ENCODE data around the gene SLC15A1. TPM values are rescaled to one million over a fixed set of nuclear protein-coding genes. Genes with fewer than 3 reads are reported as not detected.

The SLC15A1 gene
- total and polyA plus RNA-seq, 2 experiments from 2014 or later: 7.5 to 18.7 TPM

DNA sequence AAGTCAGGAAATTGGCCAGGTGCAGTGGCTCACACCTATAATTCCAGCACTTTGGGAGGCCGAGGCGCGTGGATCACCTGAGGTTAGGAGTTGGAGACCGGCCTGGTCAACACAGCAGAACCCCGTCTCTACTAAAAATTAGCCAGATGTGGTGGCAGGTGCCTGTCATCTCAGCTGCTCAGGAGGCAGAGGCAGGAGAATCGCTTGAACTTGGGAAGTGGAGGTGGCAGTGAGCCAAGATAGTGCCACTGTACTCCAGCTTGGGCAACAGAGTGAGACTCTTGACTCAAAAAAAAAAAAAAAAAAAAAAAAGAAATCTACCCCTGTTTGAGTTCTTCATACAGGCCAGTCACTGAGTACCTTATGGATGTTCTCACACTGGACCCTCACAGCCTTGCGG lies 42.0 kb downstream of the SLC15A1 start:
- Histone ChIP-seq H3K4me2 (no peak overlapping the region), H4K20me1 (ENCODE audit: insufficient read depth, poor library complexity, severe bottlenecking) (no peaks in the 10 kb centered on the region), H3K4me1 (ENCODE audit: insufficient read depth) (no peaks in the 10 kb centered on the region), H3K4me3 (no peak overlapping the region), H3K9me3 (ENCODE audit: low read depth) (no peaks in the 10 kb centered on the region), H2AFZ (no peak overlapping the region), H3K27me3 (no peaks in the 10 kb centered on the region), H3K9me2 (replicated peaks; ENCODE audit: insufficient read depth) (no peaks in the 10 kb centered on the region), H3K27ac (no peak overlapping the region), H3K36me3 (replicated peaks; ENCODE audit: insufficient read depth, low read depth) (no peaks in the 10 kb centered on the region), H3K79me2 (no peaks in the 10 kb centered on the region)
- DNase-seq (ENCODE audit: low spot score): no peak
- 81% methylated on average over 7 of the region's 7 CpGs for WGBS (ENCODE audit: low lambda C conversion rate, missing lambda C conversion rate)
- no peak for TF ChIP-seq EZH2phosphoT487 (IDR thresholded peaks at IDR 0.05; ENCODE audit: low read depth, severe bottlenecking, unreplicated experiment)
- TF ChIP-seq EZH2 (IDR thresholded peaks at IDR 0.05; ENCODE audit: borderline replicate concordance): no peak
- TF ChIP-seq, protein P1, sequence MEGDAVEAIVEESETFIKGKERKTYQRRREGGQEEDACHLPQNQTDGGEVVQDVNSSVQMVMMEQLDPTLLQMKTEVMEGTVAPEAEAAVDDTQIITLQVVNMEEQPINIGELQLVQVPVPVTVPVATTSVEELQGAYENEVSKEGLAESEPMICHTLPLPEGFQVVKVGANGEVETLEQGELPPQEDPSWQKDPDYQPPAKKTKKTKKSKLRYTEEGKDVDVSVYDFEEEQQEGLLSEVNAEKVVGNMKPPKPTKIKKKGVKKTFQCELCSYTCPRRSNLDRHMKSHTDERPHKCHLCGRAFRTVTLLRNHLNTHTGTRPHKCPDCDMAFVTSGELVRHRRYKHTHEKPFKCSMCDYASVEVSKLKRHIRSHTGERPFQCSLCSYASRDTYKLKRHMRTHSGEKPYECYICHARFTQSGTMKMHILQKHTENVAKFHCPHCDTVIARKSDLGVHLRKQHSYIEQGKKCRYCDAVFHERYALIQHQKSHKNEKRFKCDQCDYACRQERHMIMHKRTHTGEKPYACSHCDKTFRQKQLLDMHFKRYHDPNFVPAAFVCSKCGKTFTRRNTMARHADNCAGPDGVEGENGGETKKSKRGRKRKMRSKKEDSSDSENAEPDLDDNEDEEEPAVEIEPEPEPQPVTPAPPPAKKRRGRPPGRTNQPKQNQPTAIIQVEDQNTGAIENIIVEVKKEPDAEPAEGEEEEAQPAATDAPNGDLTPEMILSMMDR (IDR thresholded peaks at IDR 0.05; ENCODE audit: poor library complexity): no peak

DNA sequence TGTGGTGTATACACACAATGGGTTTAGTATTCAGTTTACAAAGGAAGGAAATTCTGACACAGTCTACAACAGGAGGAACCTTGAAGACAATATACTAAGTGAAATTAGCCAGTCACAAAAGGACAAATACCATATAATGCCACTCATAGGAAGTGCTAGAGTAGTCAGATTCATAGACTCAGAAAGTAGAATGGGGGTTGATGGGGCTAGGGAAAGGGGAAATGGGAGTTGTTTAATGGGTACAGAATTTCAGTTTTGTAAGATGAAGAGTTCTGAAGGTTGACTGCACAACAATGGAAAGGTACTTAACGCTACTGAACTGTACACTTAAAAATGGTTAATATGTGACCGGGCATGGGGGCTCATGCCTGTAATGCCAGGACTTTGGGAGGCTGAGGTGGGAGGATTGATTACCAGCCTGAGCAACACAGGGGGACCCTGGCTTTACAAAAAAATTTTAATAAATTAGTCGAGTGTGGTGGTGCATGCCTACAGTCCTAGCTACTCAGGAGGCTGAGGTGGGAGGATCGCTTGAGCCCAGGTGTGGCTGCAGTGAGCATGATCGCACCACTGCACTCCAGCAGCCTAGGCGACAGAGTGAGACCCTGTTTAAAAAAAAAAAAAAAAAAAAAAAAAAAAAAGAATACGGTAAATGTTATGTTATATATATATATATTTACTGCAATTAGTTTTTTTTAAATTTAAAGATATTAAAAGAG lies 45.0 kb downstream of the SLC15A1 start:
- Histone ChIP-seq H3K4me2 (no peak overlapping the region), H2AFZ (no peak overlapping the region), H4K20me1 (ENCODE audit: insufficient read depth, poor library complexity, severe bottlenecking) (no peaks in the 10 kb centered on the region), H3K9me3 (ENCODE audit: low read depth) (no peaks in the 10 kb centered on the region), H3K27me3 (no peaks in the 10 kb centered on the region), H3K79me2 (no peaks in the 10 kb centered on the region), H3K4me1 (ENCODE audit: insufficient read depth) (no peaks in the 10 kb centered on the region), H3K4me3 (no peak overlapping the region), H3K36me3 (replicated peaks; ENCODE audit: insufficient read depth, low read depth) (no peaks in the 10 kb centered on the region), H3K27ac (peak overlapping the region; percentile 63), H3K9me2 (replicated peaks; ENCODE audit: insufficient read depth) (no peaks in the 10 kb centered on the region)
- WGBS (ENCODE audit: low lambda C conversion rate, missing lambda C conversion rate): 97% methylated on average over 7 of the region's 7 CpGs
- no peak for DNase-seq (ENCODE audit: low spot score)
- TF ChIP-seq EZH2 (IDR thresholded peaks at IDR 0.05; ENCODE audit: borderline replicate concordance) (no peak), EZH2phosphoT487 (IDR thresholded peaks at IDR 0.05; ENCODE audit: low read depth, severe bottlenecking, unreplicated experiment) (no peak)

DNA sequence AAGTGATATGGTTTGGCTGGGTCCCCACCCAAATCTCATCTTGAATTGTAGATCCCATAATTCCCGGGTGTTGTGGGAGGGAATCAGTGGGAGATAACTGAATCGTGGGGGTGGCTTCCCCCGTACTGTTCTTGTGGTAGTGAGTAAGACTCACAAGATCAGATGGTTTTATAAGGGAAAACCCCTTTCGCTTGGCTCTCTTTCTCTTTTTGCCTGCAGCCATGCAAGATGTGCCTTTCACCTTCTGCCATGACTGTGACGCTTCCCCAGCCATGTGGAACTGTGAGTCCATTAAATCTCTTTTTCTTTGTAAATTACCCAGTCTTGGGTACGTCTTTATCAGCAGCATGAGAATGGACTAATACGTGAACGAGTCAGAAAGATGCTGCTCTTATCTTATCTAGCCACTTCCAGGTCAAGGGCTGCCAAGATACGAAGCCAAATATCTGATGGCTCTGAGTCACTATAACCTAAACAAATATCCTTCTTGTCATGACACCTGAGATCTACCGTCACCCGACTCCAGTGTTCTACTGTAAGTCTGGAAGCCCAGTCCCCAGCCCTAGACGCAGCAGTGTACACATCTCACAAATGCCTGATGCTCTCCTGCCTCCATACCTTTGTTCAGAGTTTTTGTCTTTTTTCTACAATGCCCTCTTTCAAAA lies 45.9 kb downstream of the SLC15A1 start:
- TF ChIP-seq, protein P1 (IDR thresholded peaks at IDR 0.05; ENCODE audit: poor library complexity): no peak
- no peak for TF ChIP-seq EZH2phosphoT487 (IDR thresholded peaks at IDR 0.05; ENCODE audit: low read depth, severe bottlenecking, unreplicated experiment)
- TF ChIP-seq EZH2 (IDR thresholded peaks at IDR 0.05; ENCODE audit: borderline replicate concordance): no peak
- H3K27me3 ChIP-seq: no peaks in the 10 kb centered on the region
- no peaks in the 10 kb centered on the region for H3K9me3 ChIP-seq (ENCODE audit: low read depth)
- no peaks in the 10 kb centered on the region for H4K20me1 ChIP-seq (ENCODE audit: insufficient read depth, poor library complexity, severe bottlenecking)
- no peak overlapping the region for H3K4me2 ChIP-seq
- H2AFZ ChIP-seq: no peak overlapping the region
- no peaks in the 10 kb centered on the region for H3K79me2 ChIP-seq
- DNase-seq (ENCODE audit: low spot score): peak; percentile 66
- no peak overlapping the region for H3K4me3 ChIP-seq
- H3K27ac ChIP-seq: peak overlapping the region; percentile 63
- H3K36me3 ChIP-seq (replicated peaks; ENCODE audit: insufficient read depth, low read depth): no peaks in the 10 kb centered on the region
- H3K4me1 ChIP-seq (ENCODE audit: insufficient read depth): no peaks in the 10 kb centered on the region
- whole genome bisulfite sequencing (ENCODE audit: low lambda C conversion rate, missing lambda C conversion rate): 31% methylated on average over 12 of the region's 12 CpGs
- H3K9me2 ChIP-seq (replicated peaks; ENCODE audit: insufficient read depth): no peaks in the 10 kb centered on the region

DNA sequence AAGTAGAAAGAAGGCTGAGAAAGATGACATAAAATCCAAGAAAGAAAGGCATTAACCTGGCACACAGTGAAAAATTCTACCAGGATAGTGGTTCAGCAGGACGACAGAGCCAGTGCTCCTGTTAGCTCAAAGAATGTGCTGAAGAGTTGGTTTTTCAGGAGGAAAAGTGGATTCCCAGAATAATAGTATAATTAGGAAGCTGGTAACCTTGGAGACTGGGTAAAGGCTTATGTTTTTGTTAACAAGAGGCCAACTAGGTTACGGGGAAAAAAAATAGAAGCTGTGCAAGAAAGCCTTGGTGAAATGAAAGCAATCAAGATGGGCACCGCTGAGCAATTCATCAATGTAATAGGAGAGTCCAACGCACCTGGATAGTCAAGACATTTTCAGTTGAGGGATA lies 54.7 kb downstream of the SLC15A1 start:
- Histone ChIP-seq H3K4me1 (ENCODE audit: insufficient read depth) (no peaks in the 10 kb centered on the region), H3K9me3 (ENCODE audit: low read depth) (no peaks in the 10 kb centered on the region), H3K9me2 (replicated peaks; ENCODE audit: insufficient read depth) (no peaks in the 10 kb centered on the region), H3K36me3 (replicated peaks; ENCODE audit: insufficient read depth, low read depth) (no peaks in the 10 kb centered on the region), H2AFZ (no peak overlapping the region), H3K79me2 (no peaks in the 10 kb centered on the region), H3K27ac (no peak overlapping the region), H3K4me2 (no peak overlapping the region), H4K20me1 (ENCODE audit: insufficient read depth, poor library complexity, severe bottlenecking) (no peaks in the 10 kb centered on the region), H3K4me3 (no peak overlapping the region), H3K27me3 (no peaks in the 10 kb centered on the region)
- TF ChIP-seq EZH2 (IDR thresholded peaks at IDR 0.05; ENCODE audit: borderline replicate concordance) (no peak), EZH2phosphoT487 (IDR thresholded peaks at IDR 0.05; ENCODE audit: low read depth, severe bottlenecking, unreplicated experiment) (no peak)
- TF ChIP-seq, protein P1 (IDR thresholded peaks at IDR 0.05; ENCODE audit: poor library complexity): no peak
- 72% methylated on average over 4 of the region's 4 CpGs for WGBS (ENCODE audit: low lambda C conversion rate, missing lambda C conversion rate)
- no peak for DNase-seq (ENCODE audit: low spot score)

Measured in hepatocyte (in vitro differentiated cells).